H9 (cell line): Measurements from ENCODE around the gene BRI3BP. TPM values are rescaled to one million over a fixed set of nuclear protein-coding genes. Genes with fewer than 3 reads are reported as not detected.

Experiments
- DNase-seq: peaks from one replicate; pipeline ENCODE4 v3.0.0-alpha.2; 2017
- H2AFZ ChIP-seq: one replicate; pipeline ENCODE4 v1.6.1; 2013; ENCODE audit warnings: mild to moderate bottlenecking, low read length, control low read depth, moderate library complexity
- H2AK5ac ChIP-seq: 2 replicates; pipeline ENCODE4 v1.6.1; 2013; ENCODE audit warnings: low read length, control low read depth, mixed read lengths; ENCODE audit not compliant: insufficient read length
- H2BK120ac ChIP-seq: one replicate; pipeline ENCODE4 v1.6.1; 2013; ENCODE audit warnings: low read depth, mild to moderate bottlenecking, low read length, control low read depth, inconsistent platforms; ENCODE audit not compliant: poor library complexity, severe bottlenecking
- H2BK12ac ChIP-seq: 2 replicates; pipeline ENCODE4 v1.6.1; 2013; ENCODE audit warnings: low read length, control low read depth, mixed read lengths, low read depth; ENCODE audit not compliant: insufficient read length
- H2BK15ac ChIP-seq: 2 replicates; pipeline ENCODE4 v1.6.1; 2013; ENCODE audit warnings: low read depth, low read length, control low read depth
- H2BK20ac ChIP-seq: one replicate; pipeline ENCODE4 v1.6.1; 2013; ENCODE audit warnings: low read depth, mild to moderate bottlenecking, low read length, control low read depth, inconsistent platforms; ENCODE audit not compliant: poor library complexity, severe bottlenecking
- H2BK5ac ChIP-seq: 2 replicates; pipeline ENCODE4 v1.6.1; 2013; ENCODE audit warnings: low read length, control low read depth, mixed read lengths; ENCODE audit not compliant: insufficient read length
- H3K14ac ChIP-seq: 2 replicates; pipeline ENCODE4 v1.6.1; 2013; ENCODE audit warnings: low read length, control low read depth; ENCODE audit not compliant: insufficient read depth
- H3K18ac ChIP-seq: 2 replicates; pipeline ENCODE4 v1.6.1; 2013; ENCODE audit warnings: low read depth, mild to moderate bottlenecking, mixed read lengths, low read length, control low read depth; ENCODE audit not compliant: insufficient read length
- H3K23ac ChIP-seq: 2 replicates; pipeline ENCODE4 v1.6.1; 2013; ENCODE audit warnings: low read length, control low read depth, mixed read lengths, low read depth; ENCODE audit not compliant: insufficient read length
- H3K23me2 ChIP-seq: 2 replicates; pipeline ENCODE4 v1.6.1; 2013; ENCODE audit warnings: low read depth, mild to moderate bottlenecking, mixed read lengths, low read length, control low read depth; ENCODE audit not compliant: insufficient read length, poor library complexity, severe bottlenecking
- H3K27ac ChIP-seq: 2 replicates; pipeline ENCODE4 v1.5.1; 2013; ENCODE audit warnings: low read length, control low read depth, mixed read lengths, low read depth; ENCODE audit not compliant: insufficient read length
- H3K27me3 ChIP-seq: 2 replicates; pipeline ENCODE4 v1.6.1; 2013; ENCODE audit warnings: low read length, control low read depth, inconsistent platforms; ENCODE audit not compliant: insufficient read depth
- H3K4ac ChIP-seq: 2 replicates; pipeline ENCODE4 v1.6.1; 2013; ENCODE audit warnings: low read depth, mild to moderate bottlenecking, control low read depth, inconsistent platforms, low read length, moderate library complexity
- H3K4me1 ChIP-seq: 2 replicates; pipeline ENCODE4 v1.6.1; 2013; ENCODE audit warnings: low read length, control low read depth, inconsistent platforms; ENCODE audit not compliant: insufficient read depth
- H3K4me2 ChIP-seq: 2 replicates; pipeline ENCODE4 v1.6.1; 2013; ENCODE audit warnings: low read length, control low read depth, mixed read lengths; ENCODE audit not compliant: insufficient read length, insufficient read depth
- H3K56ac ChIP-seq: 2 replicates; pipeline ENCODE4 v1.6.1; 2013; ENCODE audit warnings: low read depth, mild to moderate bottlenecking, mixed read lengths, low read length, control low read depth; ENCODE audit not compliant: insufficient read length
- H3K79me1 ChIP-seq: 2 replicates; pipeline ENCODE4 v1.6.1; 2013; ENCODE audit warnings: low read depth, mild to moderate bottlenecking, moderate library complexity, low read length, control low read depth, inconsistent platforms; ENCODE audit not compliant: insufficient read depth, poor library complexity, severe bottlenecking
- H3K79me2 ChIP-seq: 2 replicates; pipeline ENCODE4 v1.6.1; 2013; ENCODE audit warnings: low read length, control low read depth, inconsistent platforms; ENCODE audit not compliant: insufficient read depth
- H3K9ac ChIP-seq: 2 replicates; pipeline ENCODE4 v1.6.1; 2013; ENCODE audit warnings: low read length, control low read depth, mixed read lengths; ENCODE audit not compliant: insufficient read length; ENCODE audit errors: extremely low read depth
- H3K9me3 ChIP-seq: one replicate; pipeline ENCODE4 v1.6.1; 2013; ENCODE audit warnings: low read depth, low read length, inconsistent platforms; ENCODE audit not compliant: control insufficient read depth
- H3T11ph ChIP-seq: one replicate; pipeline ENCODE4 v1.6.1; 2013; ENCODE audit warnings: mild to moderate bottlenecking, low read length, control low read depth, inconsistent platforms
- H4K20me1 ChIP-seq: one replicate; pipeline ENCODE4 v1.6.1; 2013; ENCODE audit not compliant: control insufficient read depth, insufficient read length, insufficient read depth
- H4K5ac ChIP-seq: 2 replicates; pipeline ENCODE4 v1.6.1; 2013; ENCODE audit warnings: low read depth, mild to moderate bottlenecking, mixed read lengths, low read length, control low read depth; ENCODE audit not compliant: insufficient read length
- H4K8ac ChIP-seq: replicated peaks from 2 replicates; pipeline ENCODE4 v1.6.1; 2013; ENCODE audit warnings: low read length, control low read depth, mixed read lengths, low read depth; ENCODE audit not compliant: insufficient read length
- H4K91ac ChIP-seq: 2 replicates; pipeline ENCODE4 v1.6.1; 2013; ENCODE audit warnings: low read depth, mild to moderate bottlenecking, moderate library complexity, mixed read lengths, low read length, control low read depth; ENCODE audit not compliant: insufficient read length
- H3K27ac Mint-ChIP-seq, 3 experiments: 2 replicates in 2 of 3; 3 replicates in 1 of 3; pipeline ENCODE4 v1.8.0; 2020 to 2021; ENCODE audit warnings: mixed read lengths in 3 of 3, mild to moderate bottlenecking in 1 of 3, moderate library complexity in 1 of 3
- H3K27me3 Mint-ChIP-seq: 2 replicates; pipeline ENCODE4 v1.8.0; 2021; ENCODE audit warnings: low read depth, mild to moderate bottlenecking, moderate library complexity, mixed read lengths
- H3K36me3 Mint-ChIP-seq, 3 experiments: 2 replicates in 2 of 3; 3 replicates in 1 of 3; pipeline ENCODE4 v1.8.0; 2020 to 2021; ENCODE audit warnings: low read depth in 3 of 3, mixed read lengths in 3 of 3; ENCODE audit not compliant: insufficient read depth in 1 of 3
- H3K4me1 Mint-ChIP-seq, 2 experiments: 2 replicates each; pipeline ENCODE4 v1.8.0; 2020; ENCODE audit warnings: mixed read lengths in 2 of 2
- H3K4me3 Mint-ChIP-seq, 2 experiments: 2 replicates in 1 of 2; 3 replicates in 1 of 2; pipeline ENCODE4 v1.8.0; 2020 to 2021; ENCODE audit warnings: mild to moderate bottlenecking in 2 of 2, mixed read lengths in 2 of 2, moderate library complexity in 1 of 2
- H3K9me3 Mint-ChIP-seq, 2 experiments: 2 replicates in 1 of 2; 3 replicates in 1 of 2; pipeline ENCODE4 v1.8.0; 2020; ENCODE audit warnings: mild to moderate bottlenecking in 2 of 2, mixed read lengths in 2 of 2, moderate library complexity in 1 of 2
- CTCF ChIP-seq: fragments of 200-600 bp; sonication (generic); conservative IDR thresholded peaks from 3 replicates; pipeline ENCODE4 v1.8.0; 2021; ENCODE audit warnings: antibody characterized with exemption, mild to moderate bottlenecking
- WGBS: extraction: QIAGEN DNeasy Blood & Tissue Kit; methylation state at CpG from one replicate; pipeline ENCODE4 v1.1.7; 2013; ENCODE audit warnings: missing lambda C conversion rate, low lambda C conversion rate, mixed read lengths; ENCODE audit not compliant: insufficient read length; ENCODE audit errors: extremely low coverage; 5-methylcytosine and 5-hydroxymethylcytosine counted together
- total RNA-seq: library from RNA; stranded (reverse); gene quantifications from 2 replicates; pipeline ENCODE4 v1.2.1, GENCODE V29; 2021

Gene BRI3BP
- total RNA-seq, 1 experiment from 2014 or later, result 10.5 TPM

- Histone ChIP-seq H2AFZ (no peak overlapping the region), H3K9ac (no peak overlapping the region), H4K20me1 (no peaks in the 10 kb centered on the region), H3K14ac (no peak overlapping the region), H3K23me2 (no peaks in the 10 kb centered on the region), H4K91ac (no peak overlapping the region), H3K56ac (no peak overlapping the region), H3K9me3 (peaks cover 5% of the 10 kb centered on the region), H3K23ac (no peak overlapping the region), H2AK5ac (no peak overlapping the region), H3K18ac (no peak overlapping the region), H3K4me2 (no peak overlapping the region), H3K4ac (no peak overlapping the region), H2BK12ac (no peak overlapping the region), H2BK20ac (no peak overlapping the region), H4K5ac (no peak overlapping the region), H3K79me1 (no peaks in the 10 kb centered on the region), H3K4me1 (no peaks in the 10 kb centered on the region), H3K27me3 (no peaks in the 10 kb centered on the region), H2BK5ac (no peak overlapping the region), H4K8ac (no peak overlapping the region), H2BK120ac (no peak overlapping the region), H3K27ac (no peak overlapping the region), H3T11ph (no peak overlapping the region), H2BK15ac (no peak overlapping the region), H3K79me2 (no peaks in the 10 kb centered on the region)
- Mint-ChIP-seq H3K4me3 (no peak overlapping the region), H3K27ac (no peak overlapping the region), H3K27me3 (no peaks in the 10 kb centered on the region; the same call in 1 of the 2 replicates), H3K36me3 (peaks cover 2 to 7% (median 2%) of the 10 kb centered on the region in 3 experiments; a peak in 2 of 7 replicates), H3K4me1 (peaks cover 0 to 5% of the 10 kb centered on the region in 2 experiments; a peak in 1 of 4 replicates), H3K9me3 (peaks cover 4 to 9% of the 10 kb centered on the region in 2 experiments)
- no peak for DNase-seq
- no CpG with 5 or more reads among the region's 3 CpGs for WGBS
- no peak for TF ChIP-seq CTCF
Observed at GRCh38 chr12:125050868-125051267, 57.4 kb downstream of the BRI3BP start.
